Effector CD4-positive, alpha-beta T cell (primary cell): ENCODE data around the gene TXNDC11.

Experiments used
- DNase-seq: peaks from one replicate; pipeline ENCODE4 v3.0.0-alpha.2; 2020

TXNDC11 gene

DNA sequence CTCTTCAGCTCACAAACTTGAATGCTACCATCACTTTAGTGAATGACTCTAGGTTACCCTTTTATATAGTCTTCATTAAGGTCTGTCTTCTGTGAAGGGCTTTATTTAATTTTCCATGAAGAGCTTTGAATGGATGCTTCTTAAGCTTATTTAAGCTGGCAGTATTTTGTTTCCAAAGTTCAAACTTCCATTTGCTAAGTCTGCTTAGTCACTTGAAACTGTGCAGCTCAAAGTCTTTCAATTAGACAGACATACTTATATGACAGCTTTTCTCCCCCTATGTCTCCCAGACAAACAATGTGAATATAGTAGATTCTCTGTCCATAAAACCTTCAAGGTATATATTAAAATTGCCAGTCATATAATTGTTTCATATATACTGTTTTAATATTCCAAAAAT is 23.5 kb downstream of the TXNDC11 start:
- DNase-seq, result no peak

DNA sequence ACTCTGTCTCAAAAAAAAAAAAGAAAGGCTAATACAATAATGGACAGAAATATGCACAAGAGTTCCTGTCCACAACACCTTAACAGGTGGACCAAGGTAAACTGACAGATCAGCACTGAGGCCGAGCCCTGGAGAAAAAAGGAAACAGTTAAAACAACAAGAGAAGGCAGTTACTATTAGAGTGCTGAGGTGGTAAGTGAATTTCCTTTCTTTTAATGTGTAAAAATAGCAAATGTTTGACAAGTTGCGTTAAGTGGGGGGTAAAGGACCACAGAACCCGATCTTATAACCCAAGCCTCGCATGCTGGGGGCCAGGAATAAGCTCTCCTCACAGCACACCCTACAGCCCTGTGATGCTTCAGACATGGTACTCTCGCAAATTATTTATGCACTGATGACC is 24.8 kb downstream of the TXNDC11 start:
- DNase-seq, result no peak

DNA sequence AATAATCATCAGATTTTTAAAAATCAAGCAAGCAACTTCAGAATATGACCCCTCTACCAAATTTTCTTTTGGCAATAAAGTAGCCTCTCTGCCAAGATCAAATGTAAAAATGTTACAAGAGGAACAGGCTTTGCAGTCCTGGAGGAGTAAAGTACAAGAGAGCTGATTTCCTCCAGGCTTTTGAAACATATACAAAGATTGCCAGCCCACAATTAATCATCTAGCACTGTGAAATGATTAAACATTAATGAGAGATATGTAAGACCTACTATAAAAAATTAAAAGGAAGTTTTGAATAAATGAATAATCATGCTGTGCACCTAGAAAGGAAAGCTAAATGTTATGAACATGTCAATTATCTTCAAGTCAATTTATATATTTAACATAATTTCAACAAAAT is 26.3 kb downstream of the TXNDC11 start:
- no peak for DNase-seq

DNA sequence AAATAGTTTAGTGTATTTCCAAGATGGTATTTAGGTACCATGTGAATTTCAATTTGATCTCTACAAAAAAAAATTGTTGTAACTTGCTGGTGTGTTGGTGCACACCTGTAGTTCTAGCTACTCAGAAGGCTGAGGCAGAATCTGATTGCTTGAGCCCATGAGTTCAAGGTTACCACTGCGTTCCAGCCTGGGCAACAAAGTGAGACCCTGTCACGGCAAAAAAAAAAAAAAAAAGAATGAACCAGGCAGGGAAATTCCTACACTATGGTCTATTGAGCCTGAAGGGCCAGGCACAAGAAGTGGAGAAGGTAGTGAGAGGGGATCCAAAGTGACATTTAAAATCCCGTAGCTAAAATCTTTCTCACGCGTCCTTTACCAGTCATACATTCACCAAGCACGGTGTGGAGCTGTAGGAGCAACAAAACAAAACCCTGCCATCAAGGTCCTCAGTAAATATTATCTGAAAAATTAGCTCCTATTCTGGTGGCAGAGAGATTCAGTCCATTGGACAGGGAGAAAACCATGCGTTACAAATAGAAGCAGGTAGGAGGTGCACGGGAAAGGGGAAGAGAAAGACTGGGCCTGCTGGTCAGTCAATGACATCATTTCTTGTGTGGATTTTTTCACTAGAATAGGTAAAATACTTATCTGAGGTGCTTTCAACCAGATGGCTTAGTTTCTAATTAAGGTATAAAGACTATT is 27.3 kb downstream of the TXNDC11 start:
- DNase-seq, result no peak

DNA sequence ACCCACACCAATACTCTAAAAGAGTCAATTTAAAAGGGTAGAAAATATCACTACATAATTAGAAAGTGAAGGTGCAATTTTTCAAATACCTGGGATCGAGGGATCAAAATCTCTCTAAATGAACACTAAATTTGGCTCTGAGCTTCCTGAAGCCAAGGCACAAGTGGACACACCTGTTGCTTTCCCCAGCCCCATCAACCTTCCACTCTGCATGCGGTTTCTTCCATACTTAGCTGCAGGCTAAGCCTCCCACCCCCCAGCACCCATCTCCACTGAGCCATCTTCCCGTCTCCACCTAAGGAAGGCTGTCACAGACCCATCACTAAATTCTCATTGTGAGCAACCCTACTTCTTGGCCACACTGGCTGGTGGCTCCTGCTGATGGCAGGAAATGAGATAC is 30.5 kb downstream of the TXNDC11 start:
- no peak for DNase-seq

DNA sequence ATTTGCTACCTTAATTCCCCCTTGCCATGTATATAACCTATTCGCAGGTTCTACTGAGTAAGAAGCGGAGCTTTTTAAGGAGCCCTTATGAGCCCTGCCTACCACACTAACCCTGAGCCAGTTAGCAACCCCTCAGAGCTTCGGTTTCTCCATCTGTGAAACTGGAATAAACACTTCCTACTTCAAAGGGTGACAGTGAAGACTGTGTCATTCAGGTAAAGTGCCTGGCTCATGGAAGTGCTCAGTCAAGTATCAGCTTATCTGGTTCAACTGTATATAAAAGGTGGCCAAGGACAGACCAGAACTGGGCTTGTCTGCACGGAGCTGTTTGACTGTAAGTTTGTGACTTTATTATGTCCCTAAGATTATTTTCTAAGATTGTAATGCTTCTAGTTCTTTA is 31.0 kb downstream of the TXNDC11 start:
- DNase-seq, result no peak

DNA sequence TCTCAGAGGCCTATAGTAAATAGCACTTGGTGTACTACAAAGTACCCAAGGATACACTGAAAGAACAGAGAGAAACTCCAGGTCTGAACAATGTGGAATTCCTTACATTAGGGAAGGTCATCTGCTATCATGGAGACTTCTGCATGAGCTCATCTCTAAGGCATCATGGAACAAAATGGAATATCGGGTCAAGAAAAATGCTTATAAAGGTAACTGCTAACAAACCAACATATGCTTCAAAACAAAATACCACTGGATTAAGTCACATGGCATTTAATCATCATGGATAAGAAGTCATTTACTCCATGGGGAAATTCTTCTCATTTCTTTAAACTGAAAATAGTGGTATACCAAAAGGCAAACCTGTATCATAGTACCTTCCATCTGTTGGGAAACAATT is 34.2 kb downstream of the TXNDC11 start:
- DNase-seq, result no peak

DNA sequence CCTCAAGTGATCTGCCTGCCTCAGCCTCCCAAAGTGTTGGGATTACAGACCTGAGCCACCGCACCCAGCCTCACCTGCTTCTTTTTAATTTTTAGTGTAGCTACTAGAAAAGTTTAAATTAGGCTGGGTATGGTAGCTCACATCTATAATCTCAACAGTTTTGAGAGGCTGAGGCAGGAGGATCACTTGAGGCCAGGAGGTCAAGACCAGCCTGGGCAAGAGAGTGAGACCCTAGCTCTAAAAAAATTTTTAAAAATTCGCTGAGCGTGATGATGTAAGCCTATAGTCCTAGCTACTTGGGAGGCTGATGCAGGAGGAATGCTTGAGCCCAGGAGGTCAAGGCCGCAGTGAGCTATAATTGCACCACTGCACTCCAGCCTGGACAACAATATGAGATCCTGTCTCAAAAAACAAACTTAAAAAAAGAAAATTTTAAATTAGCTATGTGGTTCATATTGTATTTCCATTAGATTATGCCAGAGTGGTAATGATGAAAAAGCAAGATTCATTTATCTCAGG is 34.9 kb downstream of the TXNDC11 start:
- no peak for DNase-seq

DNA sequence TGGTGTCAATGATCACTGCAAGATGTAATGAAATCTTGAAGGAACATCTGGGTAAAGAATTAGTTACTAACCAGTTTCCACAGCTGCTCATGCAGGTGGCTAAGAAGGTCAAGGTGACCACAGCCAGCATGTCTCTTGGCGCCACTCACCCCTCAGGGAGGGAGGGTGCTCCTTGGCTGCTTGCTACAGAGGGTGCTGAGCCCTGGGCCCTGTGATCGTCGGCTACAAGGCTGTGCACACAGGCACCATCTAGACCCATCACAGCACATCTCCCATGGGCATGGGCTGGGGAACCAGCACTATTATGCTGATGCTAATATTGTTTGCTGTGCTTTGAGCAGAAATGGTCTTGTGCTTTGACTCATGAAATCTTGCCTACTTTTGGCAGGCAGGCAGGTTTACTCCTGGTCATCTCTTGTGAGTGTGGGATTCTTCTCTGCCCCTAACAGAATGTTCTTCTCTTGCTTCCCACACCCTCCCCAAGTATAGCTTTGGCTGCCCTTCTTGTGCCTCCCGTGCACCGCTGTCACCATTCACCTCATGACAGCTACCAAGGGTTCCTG is 36.4 kb downstream of the TXNDC11 start:
- no peak for DNase-seq

DNA sequence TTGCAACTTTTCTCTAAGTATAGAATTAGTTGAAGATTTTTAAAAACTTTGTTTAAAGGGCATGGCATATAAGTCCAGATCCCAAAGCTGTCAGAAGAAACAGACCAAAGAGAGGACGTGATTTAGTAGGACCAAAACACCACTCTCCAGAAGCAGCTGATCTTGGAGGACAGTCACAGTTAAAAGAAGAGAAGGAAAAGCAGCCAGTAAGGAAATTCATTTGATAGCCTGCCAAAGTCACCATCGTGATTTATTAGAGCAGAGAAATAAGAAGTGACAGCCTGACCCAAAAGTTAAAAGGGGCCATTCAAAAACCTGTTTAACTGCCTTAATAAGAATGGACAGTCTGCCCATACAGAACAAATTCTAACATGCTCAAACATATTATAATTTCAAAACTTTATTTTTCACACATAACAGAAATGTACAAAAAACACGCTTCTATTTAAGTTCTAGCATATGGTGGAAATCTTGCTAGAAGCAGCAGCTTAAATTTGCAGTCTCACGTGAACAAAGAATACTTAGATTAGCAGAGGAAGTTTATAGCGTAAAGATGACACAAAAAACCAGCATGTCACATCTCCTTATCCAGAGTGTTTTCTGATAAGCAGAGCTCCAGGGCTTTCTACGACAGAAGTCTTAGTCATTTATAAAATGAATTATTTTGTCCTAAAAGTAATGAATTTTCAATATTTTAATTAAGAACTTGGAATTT is 37.2 kb downstream of the TXNDC11 start:
- no peak for DNase-seq

DNA sequence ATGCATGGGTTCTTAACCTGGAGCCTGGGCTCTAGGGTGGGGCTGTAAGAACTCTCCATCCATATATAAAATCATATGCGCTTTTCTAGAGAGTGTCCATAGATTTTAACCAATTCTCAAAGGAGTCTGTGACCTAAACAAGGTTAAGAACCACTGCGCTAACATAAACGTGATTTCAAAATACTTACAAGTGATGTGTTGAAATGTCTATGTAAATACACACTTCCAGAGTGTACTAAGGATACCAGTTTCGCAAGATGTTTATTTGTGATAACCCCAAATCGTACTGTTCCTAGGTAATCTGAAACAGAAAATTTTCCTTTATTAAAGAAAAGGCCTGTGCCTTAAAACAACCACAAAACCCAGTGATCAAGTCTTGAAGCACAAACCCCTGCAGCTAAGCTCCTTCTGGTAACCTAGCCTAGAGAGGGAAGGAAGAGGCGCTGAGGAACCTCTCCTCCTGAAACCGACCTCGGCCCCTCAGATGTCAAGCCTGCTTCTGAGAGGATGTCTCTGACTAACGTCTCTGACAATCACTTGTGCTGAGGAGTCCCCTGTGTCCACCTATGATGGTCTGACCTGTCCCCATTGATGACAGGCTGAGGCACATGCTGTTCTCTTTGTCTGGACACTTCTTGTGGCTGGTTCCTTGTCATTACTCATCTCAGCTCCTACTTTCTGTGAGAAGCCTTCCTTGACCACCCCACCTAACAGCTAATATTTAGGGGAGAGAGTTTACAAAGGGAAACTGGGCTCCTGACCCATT is 42.2 kb downstream of the TXNDC11 start:
- DNase-seq, result no peak

DNA sequence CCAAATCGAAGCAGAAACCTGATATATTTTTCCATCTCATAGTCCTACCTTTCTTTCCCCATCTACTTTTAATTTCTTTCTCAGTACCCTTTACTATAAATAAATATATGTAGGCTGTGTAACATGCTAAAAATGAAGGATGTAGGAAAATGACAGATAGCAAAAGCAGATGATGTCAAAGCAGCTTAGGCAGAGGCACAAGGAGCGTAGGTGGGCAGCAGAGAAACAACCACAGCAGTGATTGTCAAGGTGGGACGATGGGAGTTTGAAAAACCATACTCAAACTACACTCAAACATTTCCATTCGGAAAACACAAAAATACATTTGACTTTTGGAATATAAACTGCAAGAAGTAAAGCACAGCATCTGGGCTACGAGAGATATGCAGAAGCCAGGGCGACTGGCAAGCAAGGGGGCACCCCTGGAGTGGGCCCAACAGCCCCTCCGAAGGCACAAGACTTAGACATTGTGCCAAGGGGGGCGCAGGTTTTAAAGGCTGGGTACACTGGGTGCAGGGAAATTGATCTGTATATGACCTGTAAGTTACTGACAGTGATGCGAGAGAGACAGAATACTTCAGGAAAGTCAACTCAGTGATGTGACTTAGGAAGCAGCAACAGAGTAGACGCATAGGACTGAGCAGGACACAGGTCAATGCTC is 43.3 kb downstream of the TXNDC11 start:
- no peak for DNase-seq

DNA sequence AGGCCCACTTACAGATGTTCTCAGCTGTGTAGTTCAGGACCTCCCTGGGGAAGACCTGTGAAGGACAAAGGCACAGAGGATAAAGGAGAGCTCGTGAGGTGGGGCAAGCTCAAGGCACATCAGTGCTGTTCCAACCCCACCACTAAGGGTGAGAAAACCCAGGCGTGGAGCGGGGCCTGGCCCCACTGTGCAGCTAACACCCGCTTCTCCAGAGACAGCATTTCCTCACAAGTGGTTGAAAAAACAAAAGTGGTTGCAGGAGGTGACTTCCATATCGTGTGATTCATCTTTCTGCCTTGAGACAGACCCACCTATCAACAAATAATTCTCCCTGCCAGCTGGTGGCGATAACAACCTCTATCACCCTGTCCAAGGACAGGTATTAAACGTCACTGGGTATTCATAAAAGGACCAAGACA is 44.4 kb downstream of the TXNDC11 start:
- DNase-seq, result no peak

DNA sequence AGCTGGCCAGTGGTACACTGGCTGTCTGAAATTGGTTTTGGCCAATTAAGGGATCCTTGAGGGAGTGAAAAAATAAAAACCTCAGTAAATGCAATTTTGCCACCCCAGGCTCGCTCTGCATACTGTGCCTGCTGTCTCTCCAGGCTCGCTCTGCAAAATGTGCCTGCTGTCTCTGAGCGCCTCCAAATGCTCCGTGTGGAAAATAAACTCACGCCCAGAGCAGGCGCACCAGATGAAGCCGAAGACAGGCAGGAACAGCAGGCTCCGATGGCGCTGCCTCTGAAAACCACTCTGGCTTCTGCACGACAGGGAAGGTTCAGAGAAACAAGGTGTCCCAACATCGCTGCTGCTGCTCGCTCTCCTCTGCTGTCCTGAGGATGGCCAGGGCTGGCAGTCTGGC is 45.3 kb downstream of the TXNDC11 start:
- DNase-seq, result no peak

DNA sequence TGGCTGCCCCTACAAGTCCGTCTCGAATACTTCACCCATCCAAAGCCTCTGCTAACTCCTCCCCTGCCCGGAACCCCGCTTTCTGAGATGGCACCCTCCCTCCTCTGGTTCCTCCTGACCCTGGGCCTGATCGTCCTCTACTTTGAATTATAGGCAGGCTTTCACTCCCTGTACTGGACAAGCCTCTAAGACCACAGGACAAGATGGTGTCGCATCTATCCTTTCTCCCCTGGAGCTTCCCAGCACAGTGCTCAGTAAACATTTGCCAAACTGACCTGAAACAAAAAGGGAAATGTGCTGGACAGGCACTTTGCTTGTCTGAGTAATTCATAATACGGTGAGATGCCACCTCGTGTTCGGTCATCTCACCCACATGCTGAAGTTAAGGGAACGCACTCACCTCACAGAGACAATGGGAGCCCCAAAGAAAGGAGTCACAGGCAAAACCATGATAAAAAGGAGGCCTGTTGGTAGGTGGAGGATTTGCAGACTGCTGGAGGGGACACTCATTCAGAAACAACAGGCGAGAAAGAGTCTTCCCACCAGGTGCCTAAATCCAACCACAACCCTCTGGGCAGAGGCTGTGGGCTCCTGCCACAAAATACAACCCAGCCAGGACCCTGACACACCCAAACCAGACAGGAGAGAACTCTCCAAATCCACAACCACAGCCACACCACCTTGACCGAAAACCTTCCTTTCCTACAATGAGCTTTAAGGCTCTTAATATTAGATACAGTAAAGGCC is 46.2 kb downstream of the TXNDC11 start:
- DNase-seq, result no peak

DNA sequence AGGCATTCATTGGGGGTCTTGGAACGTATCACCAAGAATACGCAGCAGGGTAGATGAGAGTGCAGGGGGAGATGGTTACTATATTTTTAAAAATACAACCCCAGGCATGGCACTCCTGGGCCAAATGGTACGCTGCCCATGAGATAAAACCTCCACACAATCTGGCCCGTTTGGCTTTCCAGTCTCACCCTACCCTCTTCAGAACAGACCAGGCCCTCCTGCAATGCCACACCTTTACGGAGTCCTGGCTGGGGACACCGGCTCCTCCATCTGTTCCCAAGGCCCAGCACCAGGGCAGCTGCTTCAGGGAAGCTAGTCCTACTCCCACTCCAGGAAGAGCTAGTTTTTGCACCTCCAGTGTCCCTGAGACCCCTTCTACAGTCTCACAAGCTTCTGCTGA is 50.0 kb downstream of the TXNDC11 start:
- no peak for DNase-seq

DNA sequence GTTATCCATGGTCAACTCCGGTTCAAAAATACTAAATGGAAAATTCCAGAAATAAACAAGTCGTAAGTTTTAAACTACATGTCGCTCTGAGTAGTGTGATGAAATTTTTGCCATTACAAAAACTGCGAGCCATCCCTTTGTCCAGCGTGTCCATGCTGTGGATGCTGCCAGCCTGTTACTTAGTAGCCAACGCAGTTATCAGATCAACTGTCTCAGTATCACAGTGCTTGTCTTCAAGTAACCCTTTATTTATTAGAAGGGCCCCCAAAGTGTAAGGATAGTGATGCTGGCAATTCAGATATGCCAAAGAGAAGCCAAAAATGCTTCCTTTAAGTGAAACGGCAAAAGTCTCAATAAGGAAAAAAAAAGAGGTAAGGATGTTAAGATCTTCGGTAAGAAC is 50.5 kb downstream of the TXNDC11 start:
- no peak for DNase-seq

DNA sequence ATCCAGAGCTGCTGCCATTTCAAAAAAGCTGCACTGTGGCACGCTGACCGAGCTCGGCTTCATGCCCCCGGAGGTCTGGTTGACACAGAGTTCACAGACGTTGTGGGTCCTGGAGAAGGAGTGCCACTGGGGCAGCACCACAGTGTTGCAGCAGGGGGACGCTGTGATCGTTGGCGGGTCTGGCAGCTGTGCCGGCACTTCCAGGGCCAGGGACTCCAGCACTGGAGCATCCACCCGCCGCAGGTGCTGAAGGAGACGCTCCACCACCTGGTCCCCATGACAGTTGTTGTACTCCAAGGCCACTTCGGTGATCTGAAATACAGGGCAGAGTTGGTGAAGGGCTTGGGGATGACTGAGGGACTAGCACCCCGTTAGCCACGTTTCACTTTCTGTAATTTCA is 50.9 kb downstream of the TXNDC11 start:
- no peak for DNase-seq

DNA sequence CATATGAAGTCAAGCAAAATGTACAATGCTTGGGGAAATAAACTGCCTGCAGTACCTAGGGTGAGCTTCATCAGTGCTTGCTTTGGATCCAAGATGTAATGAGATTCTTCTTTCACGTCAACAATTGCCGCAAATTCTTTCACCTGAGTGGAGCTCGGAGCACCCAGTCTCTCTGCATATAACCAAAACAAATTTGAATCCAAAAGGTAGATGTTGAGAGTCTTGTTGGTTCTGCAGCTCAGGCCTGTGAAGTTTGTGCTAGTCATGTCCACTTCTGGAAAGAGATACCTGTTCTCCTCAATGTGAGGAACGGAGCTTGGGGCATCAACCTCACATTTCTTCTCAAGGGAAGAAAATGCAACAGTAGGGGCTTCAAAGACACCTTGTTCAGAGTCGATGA is 51.4 kb downstream of the TXNDC11 start:
- no peak for DNase-seq

DNA sequence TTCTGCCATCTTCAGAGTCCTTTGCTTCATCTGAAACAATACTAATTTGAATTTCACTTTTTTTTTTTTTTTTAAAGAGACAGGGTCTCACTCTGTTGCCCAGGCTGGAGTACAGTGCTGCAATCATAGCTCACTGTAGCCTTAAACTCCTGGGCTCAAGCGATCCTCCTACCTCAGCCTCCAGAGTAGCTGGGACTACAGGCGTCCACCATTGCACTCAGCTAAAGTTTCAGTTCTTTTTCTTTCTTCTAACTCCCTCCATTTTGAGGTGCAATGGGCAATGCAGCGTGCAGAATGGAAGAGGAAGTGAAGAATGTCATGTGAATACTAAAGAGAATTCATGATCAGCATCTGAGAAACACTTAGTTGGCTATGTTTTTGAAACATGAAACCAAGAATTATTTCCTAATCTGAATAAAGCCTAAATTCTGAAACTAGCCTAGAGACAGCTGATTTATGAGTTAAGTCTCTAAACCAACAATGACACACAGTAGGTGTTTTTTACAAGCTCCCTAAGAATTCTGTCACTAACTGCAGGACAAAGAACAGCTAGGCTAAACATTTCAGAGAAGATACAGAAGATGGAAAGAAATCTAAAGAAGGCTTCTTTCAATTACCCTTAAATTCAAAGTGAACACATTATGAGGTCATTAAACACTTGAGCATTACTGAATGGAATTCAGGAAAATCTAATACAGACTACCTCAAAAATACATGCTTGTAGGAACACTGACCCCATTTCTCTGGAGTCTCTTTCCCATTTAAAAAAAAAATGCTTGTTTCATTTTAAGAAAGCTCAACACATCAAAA is 53.4 kb downstream of the TXNDC11 start:
- DNase-seq, result no peak

DNA sequence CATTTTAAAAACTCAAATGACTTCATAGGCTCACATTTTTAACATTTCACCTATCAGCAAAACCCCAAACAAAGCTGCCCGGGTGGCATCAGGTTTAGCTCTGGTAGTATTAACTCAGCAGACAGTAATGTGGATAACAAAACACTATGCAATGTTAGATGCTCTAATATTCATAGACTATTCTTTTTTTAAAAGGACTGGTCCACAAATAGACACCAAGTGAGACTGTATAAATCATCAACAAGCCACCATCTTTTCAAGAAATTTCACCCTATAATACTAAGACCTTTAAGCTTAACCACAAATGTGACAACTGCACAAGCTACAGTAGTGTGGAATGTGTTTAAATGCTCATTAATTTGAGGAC is 54.2 kb downstream of the TXNDC11 start:
- DNase-seq, result no peak
